ENCODE data around the gene TRAF7.

The TRAF7 gene

GRCh38 chr16:2165861-2166260 is 10.3 kb downstream of the TRAF7 start:
- no peak for DNase-seq (ENCODE audit: low read depth, low spot score)

- no peak for DNase-seq (ENCODE audit: low read depth, low spot score)
Observed at GRCh38 chr16:2166263-2167067, 10.9 kb downstream of the TRAF7 start.

- DNase-seq (ENCODE audit: low read depth, low spot score) = no peak
Observed at GRCh38 chr16:2167068-2167638, 11.6 kb downstream of the TRAF7 start.

GRCh38 chr16:2170080-2170479 is 14.5 kb downstream of the TRAF7 start:
- DNase-seq (ENCODE audit: low read depth, low spot score) = no peak

- no peak for DNase-seq (ENCODE audit: low read depth, low spot score)
Observed at GRCh38 chr16:2170587-2171435, 15.2 kb downstream of the TRAF7 start.

- DNase-seq (ENCODE audit: low read depth, low spot score) = no peak
Observed at GRCh38 chr16:2171601-2172178, 16.1 kb downstream of the TRAF7 start.

GRCh38 chr16:2172688-2173335 is 17.2 kb downstream of the TRAF7 start:
- DNase-seq (ENCODE audit: low read depth, low spot score) = no peak

- no peak for DNase-seq (ENCODE audit: low read depth, low spot score)
Observed at GRCh38 chr16:2173366-2173765, 17.8 kb downstream of the TRAF7 start.

- no peak for DNase-seq (ENCODE audit: low read depth, low spot score)
Observed at GRCh38 chr16:2173916-2174315, 18.3 kb downstream of the TRAF7 start.

GRCh38 chr16:2174396-2175131 is 19.0 kb downstream of the TRAF7 start:
- DNase-seq (ENCODE audit: low read depth, low spot score) = no peak

GRCh38 chr16:2175454-2175853 is 19.9 kb downstream of the TRAF7 start:
- DNase-seq (ENCODE audit: low read depth, low spot score) = no peak

- DNase-seq (ENCODE audit: low read depth, low spot score) = no peak
Observed at GRCh38 chr16:2176047-2176446, 20.5 kb downstream of the TRAF7 start.

- DNase-seq (ENCODE audit: low read depth, low spot score) = no peak
Observed at GRCh38 chr16:2177101-2177500, 21.5 kb downstream of the TRAF7 start.

GRCh38 chr16:2177561-2177960 is 22.0 kb downstream of the TRAF7 start:
- no peak for DNase-seq (ENCODE audit: low read depth, low spot score)

GRCh38 chr16:2178321-2179106 is 22.9 kb downstream of the TRAF7 start:
- DNase-seq (ENCODE audit: low read depth, low spot score) = no peak

GRCh38 chr16:2179107-2179501 is 23.5 kb downstream of the TRAF7 start:
- no peak for DNase-seq (ENCODE audit: low read depth, low spot score)

- DNase-seq (ENCODE audit: low read depth, low spot score) = no peak
Observed at GRCh38 chr16:2179576-2179975, 24.0 kb downstream of the TRAF7 start.

- DNase-seq (ENCODE audit: low read depth, low spot score) = no peak
Observed at GRCh38 chr16:2180461-2180860, 24.9 kb downstream of the TRAF7 start.

GRCh38 chr16:2180962-2181923 is 25.7 kb downstream of the TRAF7 start:
- no peak for DNase-seq (ENCODE audit: low read depth, low spot score)
